Cerebellar cortex (tissue), 1 donor: ENCODE measurements around the gene ADAP1.
"Not testable (repeated sequence)": the region's sequence is repeated elsewhere in the genome, so short reads cannot be mapped to it uniquely, and the experiment has no call there.

Experiments used
- DNase-seq: peaks from one replicate; pipeline ENCODE4 v3.0.0-alpha.2; 2015; ENCODE audit warnings: low spot score

The ADAP1 gene

GRCh38 chr7:954330-955238, at the start of gene ADAP1:
Gene ADAP1, minus strand, starts transcription at chr7:954680. Its CDS starts 203 bp downstream, at chr7:954477.
- no peak for DNase-seq

GRCh38 chr7:1002445-1002844, 48.0 kb upstream of the ADAP1 start:
- not testable (repeated sequence) for DNase-seq

GRCh38 chr7:1002026-1002425, 47.5 kb upstream of the ADAP1 start:
- DNase-seq = not testable (repeated sequence)

- peak; percentile 64 for DNase-seq
These were observed 46.7 kb upstream of the ADAP1 start for GRCh38 chr7:1001069-1001770.

GRCh38 chr7:999941-1000935, 45.8 kb upstream of the ADAP1 start:
- no peak for DNase-seq

GRCh38 chr7:999149-999879, 44.8 kb upstream of the ADAP1 start:
- DNase-seq = no peak

GRCh38 chr7:997404-998395, 43.2 kb upstream of the ADAP1 start:
- DNase-seq = peak; percentile 47

GRCh38 chr7:996079-996872, 41.8 kb upstream of the ADAP1 start:
- no peak for DNase-seq

- no peak for DNase-seq
These were observed 41.1 kb upstream of the ADAP1 start for GRCh38 chr7:995571-995970.

GRCh38 chr7:994592-995308, 40.3 kb upstream of the ADAP1 start:
- DNase-seq = no peak

GRCh38 chr7:992709-993607, 38.5 kb upstream of the ADAP1 start:
- DNase-seq = peak; percentile 97

- DNase-seq = no peak
These were observed 37.5 kb upstream of the ADAP1 start for GRCh38 chr7:991729-992656.

GRCh38 chr7:990933-991728, 36.7 kb upstream of the ADAP1 start:
- DNase-seq = no peak

GRCh38 chr7:990352-990932, 36.0 kb upstream of the ADAP1 start:
- DNase-seq = no peak

GRCh38 chr7:988963-989529, 34.6 kb upstream of the ADAP1 start:
- DNase-seq = no peak
